Fibroblast of peridontal ligament (primary cell): ENCODE measurements around the gene ITGAD.
"Not testable (repeated sequence)": the region's sequence is repeated elsewhere in the genome, so short reads cannot be mapped to it uniquely, and the experiment has no call there.

Experiments used
- DNase-seq: peaks from one replicate; pipeline ENCODE4 v3.0.0-alpha.2; 2010; ENCODE audit errors: extremely low read depth

The ITGAD gene

DNA sequence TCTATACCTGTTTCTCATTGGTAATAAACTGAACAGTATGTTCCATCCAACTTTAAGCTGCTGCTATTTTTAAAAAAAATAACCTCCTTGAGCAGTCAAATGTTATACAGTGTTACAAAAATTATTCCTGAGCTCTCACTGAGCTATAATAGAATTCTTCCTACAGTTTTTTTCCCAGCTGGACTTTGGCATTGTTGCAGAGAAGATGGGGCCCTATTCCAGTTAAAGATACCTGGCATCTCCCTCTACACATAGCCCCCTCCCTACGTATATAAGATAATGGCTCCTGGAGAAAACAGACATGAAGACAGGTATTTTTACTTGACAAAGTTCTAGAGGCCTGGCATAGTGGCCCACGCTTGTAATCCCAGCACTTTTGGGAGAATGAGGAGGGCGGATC lies 36.7 kb downstream of the ITGAD start:
- DNase-seq, result no peak

DNA sequence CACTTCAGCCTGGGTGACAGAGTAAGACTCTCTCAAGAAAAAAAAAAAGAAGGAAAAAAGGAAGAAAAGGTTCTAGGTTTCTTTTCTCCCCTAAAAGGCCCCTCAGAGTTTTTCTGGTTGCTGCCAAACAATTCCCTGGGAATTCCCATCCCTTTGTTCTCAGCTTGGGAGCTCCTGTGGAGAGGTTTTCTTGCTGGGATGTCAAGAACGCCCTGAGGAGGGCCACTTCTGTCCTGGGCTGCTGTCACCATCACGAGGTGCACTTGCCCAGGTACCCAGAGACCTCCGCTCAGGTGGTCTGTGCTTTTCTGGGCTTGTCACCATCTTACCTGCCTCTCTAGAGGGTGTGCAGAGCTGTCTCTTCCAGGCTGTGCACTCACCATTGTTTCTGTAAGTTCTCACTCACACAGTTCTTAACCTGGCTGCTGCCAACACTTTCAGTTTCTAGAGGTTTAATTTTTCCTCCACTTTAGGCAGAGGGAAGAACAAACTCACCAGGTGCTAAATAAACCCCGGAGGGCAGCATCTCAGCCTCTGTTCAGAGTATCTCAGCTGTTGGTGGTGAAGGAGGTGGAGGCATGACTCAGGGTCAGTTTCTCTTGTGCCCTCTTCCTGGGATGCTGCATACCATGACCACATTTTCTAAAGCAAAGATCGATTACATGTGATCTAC lies 37.4 kb downstream of the ITGAD start:
- no peak for DNase-seq

- no peak for DNase-seq
Observed at GRCh38 chr16:31435341-31436220, 42.4 kb downstream of the ITGAD start.

GRCh38 chr16:31436221-31437045 lies 43.3 kb downstream of the ITGAD start:
- DNase-seq, result no peak

DNA sequence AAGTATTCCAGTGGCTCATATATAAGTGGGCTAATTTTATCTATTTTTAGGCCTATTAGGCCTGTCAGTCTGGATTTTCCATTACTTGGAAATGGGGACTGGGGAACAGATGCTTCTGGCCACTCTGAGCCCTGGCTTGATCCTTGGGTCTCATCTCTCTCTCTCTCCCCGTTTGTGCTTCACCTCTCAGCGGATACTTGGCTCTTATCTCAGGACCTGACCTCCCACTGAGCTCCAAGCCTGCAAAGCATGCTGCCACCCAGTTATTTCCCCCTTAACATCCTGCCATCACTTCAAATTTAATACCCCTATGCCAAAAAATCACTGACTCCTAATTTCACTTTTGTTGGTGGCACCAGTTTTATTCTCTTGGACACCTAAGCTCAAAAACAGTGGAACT lies 45.3 kb downstream of the ITGAD start:
- DNase-seq, result no peak

- not testable (repeated sequence) for DNase-seq
Observed at GRCh38 chr16:31439023-31439422, 45.9 kb downstream of the ITGAD start.

DNA sequence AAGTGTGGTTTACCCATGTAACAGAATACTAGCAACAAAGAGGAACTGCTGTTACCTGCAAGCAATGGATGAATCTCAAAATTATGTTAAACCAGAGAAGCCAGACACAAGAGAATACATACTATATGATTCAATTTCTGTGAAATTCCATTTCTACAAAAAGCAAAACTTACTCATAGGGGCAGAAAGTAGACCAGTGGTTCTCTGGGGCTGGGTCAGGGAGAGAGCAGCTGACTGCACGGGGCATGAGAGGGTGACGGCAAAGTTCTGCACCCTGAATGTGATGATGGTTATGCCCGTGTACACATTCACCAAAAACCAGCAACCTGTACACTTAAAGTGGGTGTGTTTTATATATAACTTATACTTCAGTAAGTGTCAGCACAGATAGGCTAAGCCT lies 46.4 kb downstream of the ITGAD start:
- DNase-seq, result no peak

GRCh38 chr16:31440516-31441184 lies 47.5 kb downstream of the ITGAD start:
- peak; percentile 25 for DNase-seq

DNA sequence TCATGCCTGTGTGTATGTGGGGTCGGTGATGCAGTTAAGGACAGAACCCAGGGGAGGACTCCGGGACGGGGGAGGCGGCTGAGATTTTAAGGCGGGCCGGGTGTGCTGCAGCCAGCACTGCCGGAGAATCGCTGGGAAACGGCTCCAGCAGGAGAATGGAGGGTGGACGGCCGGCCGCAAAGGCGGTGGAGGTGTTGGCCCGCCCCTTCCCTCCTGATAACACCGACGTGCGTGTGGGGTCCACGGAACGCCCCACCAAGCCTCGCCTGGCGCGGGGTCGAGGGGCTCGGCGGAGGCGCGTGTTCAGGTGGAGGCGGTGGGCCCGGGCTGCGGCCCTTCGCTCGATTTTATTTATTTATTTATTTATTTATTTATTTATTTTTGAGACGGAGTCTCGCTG lies 48.8 kb downstream of the ITGAD start:
- DNase-seq, result no peak

- DNase-seq, result not testable (repeated sequence)
Observed at GRCh38 chr16:31445931-31446330, 52.8 kb downstream of the ITGAD start.

DNA sequence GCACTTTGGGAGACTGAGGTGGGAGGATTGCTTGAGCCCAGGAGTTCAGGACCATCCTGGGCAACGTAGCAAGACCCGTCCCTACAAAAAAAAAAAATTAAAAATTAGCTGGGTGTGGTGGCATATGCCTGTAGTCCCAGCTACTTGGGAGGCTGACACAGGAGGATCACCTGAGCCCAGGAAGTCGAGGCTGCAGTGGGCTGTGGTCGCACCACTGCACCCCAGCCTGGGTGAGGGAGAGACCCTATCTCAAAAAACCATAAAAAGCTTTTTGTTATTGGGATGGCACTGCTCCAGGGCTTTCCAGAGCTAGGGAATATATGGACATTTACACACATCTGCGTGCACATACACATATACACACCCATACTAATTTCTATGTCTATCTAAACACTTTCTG lies 58.1 kb downstream of the ITGAD start:
- DNase-seq, result no peak

DNA sequence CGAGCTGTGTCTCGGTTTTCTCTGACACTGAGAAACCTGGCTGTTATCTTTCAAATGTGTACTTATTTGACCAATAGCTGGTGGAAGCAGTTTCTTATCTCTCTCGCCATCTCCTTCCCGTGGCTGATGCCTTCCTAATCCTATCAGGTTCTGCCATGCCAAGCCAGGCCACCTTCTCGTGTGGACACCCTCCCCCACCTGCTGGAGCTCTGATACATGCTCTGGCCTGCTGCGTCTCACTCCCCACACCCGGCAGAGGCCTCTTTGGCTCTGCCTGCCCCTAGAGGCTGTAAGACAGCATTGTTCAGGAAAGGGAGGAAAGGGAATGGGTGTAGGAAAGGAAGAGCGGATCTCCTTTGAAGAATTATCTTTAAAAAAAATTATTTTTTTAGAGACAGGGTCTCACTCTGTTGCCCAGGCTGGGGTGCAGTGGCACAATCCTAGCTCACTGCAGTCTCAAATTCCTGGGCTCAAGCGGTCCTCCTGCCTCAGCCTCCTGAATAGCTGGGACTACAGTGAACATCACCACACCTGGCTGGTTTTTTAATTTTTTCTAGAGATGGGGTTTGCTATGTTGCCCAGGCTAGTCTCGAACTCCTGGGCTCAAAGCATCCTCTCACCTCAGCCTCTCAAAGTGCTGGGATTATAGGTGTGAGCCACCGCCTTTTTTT lies 58.7 kb downstream of the ITGAD start:
- peak; percentile 58 for DNase-seq

DNA sequence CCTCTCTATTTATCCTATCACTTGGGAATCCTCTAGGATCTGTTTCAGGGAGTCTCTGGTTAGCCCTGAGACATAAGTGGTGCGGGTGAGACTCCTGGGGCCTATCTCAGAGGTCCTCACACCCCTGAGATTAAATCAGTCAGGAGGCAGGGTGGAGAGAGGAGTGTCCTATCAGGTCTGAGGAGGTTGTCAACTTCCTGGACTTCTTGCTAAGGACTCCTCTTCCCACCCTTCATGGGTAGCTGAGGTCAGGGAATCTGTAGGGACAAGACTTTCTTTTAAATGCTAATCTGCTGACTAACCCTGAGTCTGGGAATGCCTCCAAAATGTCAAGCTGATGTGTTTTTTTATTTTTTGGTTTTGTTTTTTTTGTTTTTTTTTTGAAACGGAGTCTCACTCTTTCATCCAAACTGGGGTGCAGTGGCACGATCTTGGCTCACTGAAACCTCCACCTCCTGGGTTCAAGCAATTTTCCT lies 59.5 kb downstream of the ITGAD start:
- DNase-seq, result peak; percentile 94

DNA sequence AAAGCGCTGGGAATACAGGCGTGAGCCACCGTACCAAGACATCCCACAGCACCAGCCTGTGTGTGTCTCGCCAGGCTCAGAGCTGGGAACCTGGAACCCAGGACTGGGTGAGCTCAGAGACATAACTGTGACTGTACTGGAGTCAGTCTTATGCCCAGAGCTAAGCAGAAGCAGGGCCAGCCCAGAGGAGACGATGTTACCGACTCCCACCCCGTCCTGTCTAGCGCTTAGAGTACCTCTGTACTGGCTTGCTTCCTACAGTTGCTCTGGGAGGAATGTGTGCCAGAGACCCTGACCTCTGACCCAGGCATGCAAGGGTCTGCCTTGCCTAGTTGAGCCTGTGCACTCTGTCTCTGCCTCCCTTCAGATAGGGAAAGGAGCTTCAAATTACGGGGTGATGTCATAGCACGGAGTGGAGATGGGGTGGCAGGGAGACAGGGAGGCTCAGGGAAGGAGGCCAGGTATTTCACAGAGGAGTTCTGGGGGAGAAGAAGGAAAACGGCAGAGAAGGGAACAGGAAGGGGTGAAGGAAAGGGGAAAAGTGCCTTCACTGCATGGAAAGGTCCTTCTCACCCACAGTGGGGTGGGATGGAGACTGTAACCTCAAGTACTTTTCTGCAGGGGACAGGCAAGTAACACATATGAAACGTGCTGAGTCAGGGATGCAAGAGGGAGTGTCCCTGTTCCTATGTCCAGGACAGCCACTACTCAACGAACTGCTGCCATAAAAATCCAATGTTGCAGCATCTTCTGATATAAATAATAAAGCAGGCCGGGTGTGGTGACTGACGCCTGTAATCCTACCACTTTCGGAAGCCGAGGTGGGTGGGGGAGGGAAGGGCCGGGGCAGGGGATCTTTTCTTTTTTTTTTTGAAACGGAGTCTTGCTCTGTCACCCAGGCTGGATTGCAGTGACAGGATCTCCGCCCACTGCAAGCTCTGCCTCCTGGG lies 60.4 kb downstream of the ITGAD start:
- peak; percentile 27 for DNase-seq

DNA sequence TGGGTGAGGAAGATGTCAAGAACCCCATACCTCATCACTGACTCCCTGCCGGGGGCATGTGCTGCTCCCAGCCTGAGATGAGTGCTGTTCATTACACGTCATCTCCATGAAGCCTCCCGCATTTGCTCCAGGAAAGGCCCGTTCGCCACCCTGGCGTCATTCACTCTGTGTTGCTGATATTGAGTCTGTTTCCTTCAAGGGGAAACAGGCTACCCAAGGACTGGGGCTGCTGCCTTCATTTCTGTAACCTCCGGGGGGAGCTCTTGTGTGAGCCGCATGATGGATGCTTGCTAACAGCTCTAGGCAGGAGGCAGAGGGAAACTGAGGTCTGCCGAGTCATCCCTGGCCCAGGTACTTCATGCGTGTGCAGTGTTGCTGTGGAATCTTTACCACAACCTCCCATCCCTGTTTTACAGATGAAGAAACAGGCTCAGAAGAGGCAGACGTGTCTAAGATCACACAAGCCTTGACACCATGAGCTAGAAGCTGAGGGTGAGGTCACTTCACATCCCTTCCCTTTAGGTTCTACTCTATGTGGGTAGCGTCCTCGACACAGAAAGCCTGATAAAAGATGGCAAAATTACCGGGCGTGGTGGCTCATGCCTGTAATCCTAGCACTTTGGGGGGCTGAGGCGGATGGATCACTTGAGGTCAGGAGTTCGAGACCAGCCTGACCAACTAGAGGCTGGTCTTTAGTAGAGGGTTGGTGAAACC lies 62.6 kb downstream of the ITGAD start:
- no peak for DNase-seq

GRCh38 chr16:31456988-31457360 lies 63.8 kb downstream of the ITGAD start:
- no peak for DNase-seq

DNA sequence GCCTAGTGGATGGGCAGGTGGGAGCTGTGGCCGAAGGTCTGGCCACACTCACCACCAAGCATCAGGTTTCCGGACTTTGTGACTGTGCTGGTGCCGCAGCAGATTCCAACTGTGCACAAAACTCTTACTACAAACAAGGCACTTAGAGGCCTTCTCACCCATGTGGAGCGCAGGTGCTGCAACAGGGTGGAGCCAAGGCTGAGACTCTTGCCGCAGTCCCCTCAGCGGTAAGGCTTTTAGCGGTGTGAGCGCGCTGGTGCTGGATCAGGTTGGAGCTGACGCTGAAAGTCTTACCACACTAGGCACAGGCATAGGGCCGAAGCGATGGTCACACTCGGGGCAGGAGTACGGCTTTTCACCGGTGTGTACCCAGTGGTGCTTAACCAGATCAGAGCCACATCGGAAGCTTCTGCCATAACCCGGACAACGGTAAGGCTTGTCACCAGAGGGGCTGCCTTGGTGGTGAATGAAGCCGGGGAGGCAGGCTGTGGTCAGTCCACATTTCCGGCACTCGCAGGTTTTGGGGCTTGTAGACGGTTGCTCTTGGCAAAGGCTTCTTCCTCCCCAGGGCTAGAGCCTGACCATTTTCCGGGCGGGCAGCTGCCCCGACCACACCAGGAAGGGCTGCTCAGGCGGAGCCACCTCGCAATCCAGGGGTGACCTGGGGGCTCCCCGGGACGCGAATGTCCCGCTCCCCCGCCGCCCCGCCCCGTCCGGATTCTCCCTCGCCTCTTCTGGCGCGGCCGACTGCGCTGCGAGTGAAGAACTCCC lies 65.1 kb downstream of the ITGAD start:
- peak; percentile 29 for DNase-seq

GRCh38 chr16:31458844-31459686 lies 65.9 kb downstream of the ITGAD start, which contains the start of gene ARMC5:
ARMC5 (plus strand) TSS chr16:31459501; CDS start chr16:31459525, 24 bp downstream.
- DNase-seq, result peak; percentile 98
